Fibroblast of villous mesenchyme (primary cell): ENCODE results near the gene OSBPL3. TPM values are rescaled to one million over a fixed set of nuclear protein-coding genes. Genes with fewer than 3 reads are reported as not detected.
A peak's percentile ranks its signal among the peaks of the same experiment; 100 is the strongest.

Experiments
- DNase-seq: peaks from one replicate; pipeline ENCODE4 v3.0.0-alpha.2; 2010; ENCODE audit warnings: low read depth
- H3K4me3 ChIP-seq: 2 replicates; pipeline ENCODE4 v1.5.1; 2011; ENCODE audit warnings: low read depth, mild to moderate bottlenecking, low read length
- total RNA-seq: library from RNA; depleted of rRNA; stranded (reverse); fragments of >200 nt; gene quantifications from 2 replicates; pipeline ENCODE4 v1.2.3, GENCODE V29; 2012
- TF ChIP-seq, protein P1 (sequence below): IDR thresholded peaks from 2 replicates; pipeline ENCODE4 v1.5.1; 2012; ENCODE audit warnings: low read depth, mild to moderate bottlenecking, low read length; ENCODE audit not compliant: insufficient read depth

Gene OSBPL3
- total RNA-seq, 1 donor: 39.3 TPM

DNA sequence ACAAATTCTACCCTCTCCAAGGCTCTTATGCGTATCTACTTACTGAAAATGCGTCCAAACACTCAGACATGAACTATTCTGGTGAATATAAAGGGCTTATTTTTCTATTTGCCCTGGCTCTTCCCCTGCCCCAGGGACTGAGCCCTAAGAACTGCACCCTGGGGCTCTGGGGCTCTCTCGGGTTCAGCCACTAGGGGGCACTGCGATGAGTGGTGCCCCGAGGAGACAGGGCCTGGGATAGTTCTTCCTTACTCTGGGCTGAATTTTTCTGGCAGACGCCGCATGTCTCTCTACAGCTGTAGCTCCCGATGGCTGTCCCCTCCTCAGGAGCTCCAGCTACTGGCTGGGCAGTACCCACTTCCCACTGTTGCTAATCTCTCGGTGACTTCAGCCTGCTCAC, 191.9 kb downstream of the OSBPL3 start:
- DNase-seq: no peak
- TF ChIP-seq, protein P1, sequence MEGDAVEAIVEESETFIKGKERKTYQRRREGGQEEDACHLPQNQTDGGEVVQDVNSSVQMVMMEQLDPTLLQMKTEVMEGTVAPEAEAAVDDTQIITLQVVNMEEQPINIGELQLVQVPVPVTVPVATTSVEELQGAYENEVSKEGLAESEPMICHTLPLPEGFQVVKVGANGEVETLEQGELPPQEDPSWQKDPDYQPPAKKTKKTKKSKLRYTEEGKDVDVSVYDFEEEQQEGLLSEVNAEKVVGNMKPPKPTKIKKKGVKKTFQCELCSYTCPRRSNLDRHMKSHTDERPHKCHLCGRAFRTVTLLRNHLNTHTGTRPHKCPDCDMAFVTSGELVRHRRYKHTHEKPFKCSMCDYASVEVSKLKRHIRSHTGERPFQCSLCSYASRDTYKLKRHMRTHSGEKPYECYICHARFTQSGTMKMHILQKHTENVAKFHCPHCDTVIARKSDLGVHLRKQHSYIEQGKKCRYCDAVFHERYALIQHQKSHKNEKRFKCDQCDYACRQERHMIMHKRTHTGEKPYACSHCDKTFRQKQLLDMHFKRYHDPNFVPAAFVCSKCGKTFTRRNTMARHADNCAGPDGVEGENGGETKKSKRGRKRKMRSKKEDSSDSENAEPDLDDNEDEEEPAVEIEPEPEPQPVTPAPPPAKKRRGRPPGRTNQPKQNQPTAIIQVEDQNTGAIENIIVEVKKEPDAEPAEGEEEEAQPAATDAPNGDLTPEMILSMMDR: peak; percentile 48

DNA sequence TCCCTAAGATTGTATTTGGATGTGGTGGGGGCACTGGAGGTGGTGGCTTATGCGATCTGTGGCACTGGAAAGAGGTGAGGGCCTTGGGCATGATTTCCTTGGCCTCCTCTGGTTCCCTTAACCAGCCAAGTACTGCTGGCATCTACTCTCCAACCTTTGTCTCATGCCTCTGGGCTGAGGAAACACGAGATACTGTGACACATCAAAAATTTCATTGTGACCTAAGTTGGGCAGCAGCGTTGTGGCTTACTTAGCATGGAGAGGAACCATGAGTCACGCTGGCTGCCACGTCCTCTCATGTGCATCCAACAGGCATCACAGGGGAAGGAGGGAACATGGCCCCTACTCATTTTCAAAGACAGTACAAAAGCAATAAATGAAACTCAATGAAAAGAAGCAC, 193.0 kb downstream of the OSBPL3 start:
- TF ChIP-seq, protein P1: no peak
- no peak overlapping the region for H3K4me3 ChIP-seq
- peak; percentile 74 for DNase-seq

More for the DNA sequence above, 191.9 kb downstream of the OSBPL3 start:
- H3K4me3 ChIP-seq: no peak overlapping the region

DNA sequence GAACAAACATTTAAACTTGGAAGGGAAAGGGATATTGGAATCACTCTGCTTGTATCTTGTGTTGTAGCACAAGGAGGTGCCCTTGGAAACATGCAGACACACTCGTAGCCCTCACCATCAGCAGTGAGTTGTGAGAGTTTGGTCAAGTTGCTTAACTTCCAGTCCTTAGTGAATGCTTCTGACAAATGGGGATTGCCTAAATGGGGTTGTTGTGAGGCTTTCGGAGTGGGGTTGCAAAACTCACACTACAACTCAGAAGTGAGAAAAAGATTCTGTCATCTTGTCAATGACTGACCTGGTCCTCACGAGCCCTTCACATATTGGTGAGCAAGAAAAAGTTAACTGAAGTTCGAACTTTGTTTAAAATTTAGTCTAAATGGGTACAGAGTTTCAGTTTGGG, 193.7 kb downstream of the OSBPL3 start:
- TF ChIP-seq, protein P1: no peak
- no peak overlapping the region for H3K4me3 ChIP-seq
- no peak for DNase-seq

DNA sequence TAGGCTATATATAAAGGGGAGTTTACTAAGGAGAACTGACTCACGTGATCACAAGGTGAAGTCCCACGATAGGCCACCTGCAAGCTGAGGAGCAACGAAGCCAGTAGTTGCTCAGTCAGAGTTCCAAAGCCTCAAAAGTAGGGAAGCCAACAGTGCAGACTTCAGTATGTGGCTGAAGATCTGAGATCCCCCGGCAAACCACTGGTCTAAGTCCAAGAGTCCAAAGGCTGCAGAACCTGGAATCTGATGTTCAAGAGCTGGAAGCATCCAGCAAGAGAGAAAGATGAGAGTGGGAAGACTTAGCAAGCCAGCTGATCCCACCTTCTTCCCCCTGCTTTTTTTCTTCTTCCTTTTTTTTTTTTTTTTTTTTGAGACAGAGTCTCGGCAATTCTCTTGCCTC, 195.7 kb downstream of the OSBPL3 start:
- TF ChIP-seq, protein P1: no peak
- no peak for DNase-seq
- no peak overlapping the region for H3K4me3 ChIP-seq

DNA sequence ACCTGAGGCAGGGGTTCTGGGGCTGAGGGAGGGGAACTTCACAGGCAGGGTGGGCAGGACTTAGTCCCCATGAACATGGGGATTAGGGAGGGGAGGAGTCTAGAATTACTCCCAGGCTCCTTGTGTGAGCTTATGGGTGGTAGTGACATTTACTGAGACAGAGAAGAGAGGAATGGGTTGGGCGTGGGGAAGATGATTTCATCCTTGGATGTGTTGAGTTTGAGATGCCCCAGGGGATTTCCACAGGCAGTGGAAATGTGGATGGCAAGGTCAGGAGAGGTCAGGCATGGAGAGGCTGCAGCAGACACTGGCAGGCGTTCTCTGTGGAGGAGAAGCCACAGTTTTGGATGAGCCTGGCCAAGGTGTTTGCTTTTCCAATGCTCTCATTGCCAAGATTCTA, 196.3 kb downstream of the OSBPL3 start:
- no peak for DNase-seq

DNA sequence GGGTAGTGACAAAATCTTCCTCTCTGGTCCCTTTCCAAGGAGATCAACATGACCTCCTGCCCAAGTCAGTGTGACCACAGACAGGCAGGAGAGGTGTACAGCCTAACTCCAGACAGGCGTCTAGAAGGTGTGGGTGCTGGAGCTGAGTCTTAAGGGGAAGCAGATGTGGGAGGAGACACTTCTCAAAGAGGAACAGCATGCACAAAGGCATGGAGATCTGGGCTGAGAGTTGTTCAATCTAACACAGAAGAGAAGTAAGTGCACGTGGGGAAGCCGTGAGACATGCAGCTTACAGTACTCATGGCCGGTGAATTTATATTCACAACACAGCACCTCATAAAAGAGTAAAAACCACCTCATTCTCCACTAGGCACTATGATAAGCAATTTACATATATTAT, 198.9 kb downstream of the OSBPL3 start:
- no peak for DNase-seq
- TF ChIP-seq, protein P1: no peak

More for the DNA sequence above, 196.3 kb downstream of the OSBPL3 start:
- H3K4me3 ChIP-seq: no peak overlapping the region
- TF ChIP-seq, protein P1: no peak

DNA sequence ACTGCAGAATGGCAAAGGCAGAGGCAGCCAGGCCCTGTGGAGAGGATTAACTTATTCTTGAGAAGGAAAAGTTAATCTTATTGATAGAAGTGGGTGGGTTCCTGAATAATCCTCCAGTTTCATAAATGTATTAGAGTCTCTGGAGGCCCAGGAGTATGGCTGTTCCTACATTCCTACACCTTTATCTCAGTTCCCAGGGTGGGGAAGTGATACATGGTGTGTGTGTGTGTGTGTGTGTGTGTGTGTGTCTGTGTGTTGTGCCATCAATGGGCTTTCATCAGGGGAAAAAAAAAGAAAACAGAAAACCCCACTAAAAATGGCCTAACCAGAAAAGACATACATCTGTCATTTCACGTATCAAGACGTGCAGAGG, 200.7 kb downstream of the OSBPL3 start:
- DNase-seq: no peak
- TF ChIP-seq, protein P1: no peak
- H3K4me3 ChIP-seq: no peak overlapping the region

More for the DNA sequence above, 198.9 kb downstream of the OSBPL3 start:
- H3K4me3 ChIP-seq: no peak overlapping the region
